Activated T-cell treated with anti-CD3 and anti-CD28 coated beads for 4 hours (primary cell): ENCODE measurements around the gene BEGAIN.

Experiments used
- DNase-seq: peaks from one replicate; pipeline ENCODE4 v3.0.0-alpha.2; 2020

BEGAIN gene

DNA sequence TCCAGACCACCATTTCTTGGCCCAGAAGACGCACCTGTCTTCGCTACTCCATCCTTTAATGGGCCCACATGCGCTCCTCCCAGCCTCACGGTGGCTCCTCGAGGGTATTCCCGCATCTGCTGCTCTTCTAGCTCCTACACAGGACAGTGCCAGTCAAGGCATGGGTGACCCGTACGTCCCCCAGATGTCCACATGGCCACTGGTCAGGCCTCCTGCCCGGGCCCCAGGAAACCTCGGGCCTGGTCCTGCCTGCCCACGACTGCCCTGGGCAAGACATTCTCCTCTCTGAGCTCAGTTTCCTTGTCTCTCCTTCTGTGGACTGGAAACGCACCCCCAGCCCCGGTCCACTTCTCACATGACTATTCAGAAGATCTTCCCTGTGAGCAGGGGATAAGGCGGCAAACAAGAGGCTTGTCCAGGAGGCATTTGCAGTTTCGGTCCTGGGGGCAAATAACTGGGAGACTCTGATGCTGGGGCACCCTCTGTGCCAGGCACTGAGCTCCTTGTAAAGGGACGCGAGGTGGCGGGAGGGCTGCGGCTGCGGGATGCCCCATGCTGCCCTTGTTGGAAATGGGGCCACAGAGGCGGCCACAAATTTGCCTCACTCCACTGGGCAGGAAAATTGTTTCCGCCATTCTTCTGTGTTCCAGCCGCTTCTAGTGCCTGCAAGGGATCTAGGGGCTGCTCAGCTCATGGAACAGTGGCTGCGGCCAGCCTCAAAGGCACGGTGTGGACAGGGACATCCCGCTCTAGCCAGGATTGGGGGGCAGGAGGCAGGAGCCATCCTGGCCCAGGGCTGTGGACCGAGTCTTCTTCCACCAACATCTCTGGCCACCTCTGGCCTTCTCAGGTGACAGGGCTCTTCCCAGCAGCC is 6.8 kb upstream of the BEGAIN start:
- no peak for DNase-seq

DNA sequence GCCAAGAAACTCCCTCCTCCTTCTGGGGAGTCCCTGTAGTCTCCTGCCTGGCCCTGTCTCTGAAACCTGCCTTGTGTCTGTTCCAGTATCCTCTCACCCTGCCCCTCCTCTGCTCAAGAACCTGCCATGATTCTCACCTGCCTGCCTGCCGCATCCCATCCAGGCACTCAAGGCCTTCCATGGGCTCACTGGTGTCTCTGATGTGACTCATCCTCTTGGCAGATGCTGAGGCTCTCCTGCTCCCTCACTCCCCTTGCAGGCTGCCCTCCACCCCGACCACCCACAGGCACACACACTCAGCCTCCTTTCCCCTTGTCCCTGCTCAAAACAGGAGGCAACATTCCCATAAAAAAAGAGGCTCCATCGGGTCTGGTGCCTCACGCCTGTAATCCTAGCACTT is 5.8 kb upstream of the BEGAIN start:
- DNase-seq, result no peak

DNA sequence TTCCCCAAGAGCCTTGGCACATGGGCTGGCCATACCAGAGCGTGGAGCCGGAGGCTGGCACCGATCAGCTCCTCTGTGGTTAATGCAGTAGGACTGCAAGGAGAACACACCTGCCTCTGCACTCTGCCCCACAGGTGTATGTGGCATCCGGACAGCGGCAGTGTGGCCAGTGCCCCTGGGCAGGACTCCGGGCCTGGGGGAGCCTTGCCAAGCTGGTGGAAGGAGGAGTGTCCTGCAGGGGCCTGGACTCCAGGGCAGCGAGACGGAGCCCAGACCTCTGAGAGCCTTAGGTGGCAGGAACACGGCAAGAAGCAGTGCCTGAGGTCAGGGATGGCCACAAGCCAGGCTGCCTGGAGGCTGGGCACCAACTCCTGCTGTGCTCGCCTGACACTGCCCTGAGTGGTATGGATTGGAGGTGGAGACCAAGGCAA is 5.3 kb upstream of the BEGAIN start:
- DNase-seq, result no peak

DNA sequence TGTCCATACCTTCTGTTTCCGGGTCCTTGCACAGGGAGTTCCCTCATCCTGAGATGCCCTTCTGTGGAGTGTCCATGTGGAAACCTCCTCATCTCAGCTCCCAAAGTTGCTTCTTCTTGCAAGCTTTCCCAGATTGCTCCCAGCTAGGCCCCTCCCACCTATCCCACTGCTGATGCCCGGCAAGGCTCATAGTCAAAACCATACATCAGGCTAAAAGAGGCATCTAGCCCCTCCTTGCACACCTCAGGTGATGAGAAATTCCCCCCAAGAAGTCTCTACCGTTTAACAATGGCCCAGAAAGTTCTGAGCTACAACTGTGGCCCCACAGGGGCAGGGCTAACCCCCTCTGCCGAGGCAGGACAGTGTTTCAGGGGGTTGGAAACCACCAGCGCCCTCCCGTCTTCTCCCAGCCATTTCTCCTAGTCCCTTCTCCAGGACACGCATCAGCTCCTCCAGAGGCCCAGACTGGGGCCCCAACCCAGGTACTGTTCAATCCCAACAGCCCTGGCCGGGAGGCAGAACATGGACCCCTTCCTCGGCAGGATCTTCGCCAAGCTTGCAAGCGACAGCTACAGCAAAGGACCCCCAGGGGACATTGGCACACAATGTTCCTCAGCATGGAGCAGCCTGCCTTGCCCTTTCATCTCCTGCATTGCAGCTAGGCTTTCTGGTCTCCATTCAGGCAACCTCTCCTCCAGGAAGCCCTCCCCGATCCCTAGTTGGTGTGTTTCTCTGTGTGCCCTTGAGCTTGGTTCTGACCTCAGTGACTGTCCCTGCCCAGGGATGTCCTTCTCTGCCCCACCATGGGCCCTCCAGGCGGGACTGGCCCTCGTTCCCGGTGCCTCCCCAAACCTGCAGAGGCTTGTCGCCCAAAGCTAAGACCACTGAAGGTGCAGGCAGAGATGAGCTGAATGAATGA is 4.5 kb upstream of the BEGAIN start:
- DNase-seq, result no peak

DNA sequence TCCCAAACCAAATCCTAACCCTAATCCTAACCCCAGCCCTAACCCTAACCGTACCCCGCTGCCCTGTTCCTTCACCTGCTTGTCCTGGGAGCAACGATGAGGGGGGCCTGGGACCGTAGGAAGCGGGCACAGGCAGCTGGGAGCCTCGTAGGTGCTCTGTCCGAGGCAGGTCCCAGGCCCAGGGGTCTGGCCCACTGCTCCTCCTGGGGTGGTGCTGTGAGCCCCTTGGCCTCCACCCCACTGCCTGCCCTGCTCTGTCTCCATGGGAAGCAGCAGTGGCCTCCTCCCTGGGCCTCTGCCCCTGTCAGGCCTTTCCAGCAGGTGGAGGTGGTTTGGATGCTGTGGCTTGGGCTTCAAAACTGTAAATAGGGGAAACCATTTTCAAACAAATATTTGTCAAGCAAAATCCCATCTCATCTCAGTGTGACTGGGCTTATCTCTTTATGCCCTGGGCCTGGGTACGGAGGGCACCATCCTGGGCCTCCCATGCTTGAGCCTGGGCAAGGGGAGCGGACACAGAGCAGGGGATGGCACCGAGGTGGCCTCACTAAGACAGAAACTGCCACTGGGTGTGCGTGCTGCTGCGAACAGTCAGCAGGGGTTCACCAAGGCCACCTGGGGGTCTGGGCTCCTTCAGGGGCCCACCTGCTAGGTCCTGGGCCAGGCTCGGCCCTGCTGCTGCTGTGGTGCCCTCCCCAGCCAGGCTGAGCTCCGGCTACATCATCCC is 3.7 kb upstream of the BEGAIN start:
- no peak for DNase-seq

DNA sequence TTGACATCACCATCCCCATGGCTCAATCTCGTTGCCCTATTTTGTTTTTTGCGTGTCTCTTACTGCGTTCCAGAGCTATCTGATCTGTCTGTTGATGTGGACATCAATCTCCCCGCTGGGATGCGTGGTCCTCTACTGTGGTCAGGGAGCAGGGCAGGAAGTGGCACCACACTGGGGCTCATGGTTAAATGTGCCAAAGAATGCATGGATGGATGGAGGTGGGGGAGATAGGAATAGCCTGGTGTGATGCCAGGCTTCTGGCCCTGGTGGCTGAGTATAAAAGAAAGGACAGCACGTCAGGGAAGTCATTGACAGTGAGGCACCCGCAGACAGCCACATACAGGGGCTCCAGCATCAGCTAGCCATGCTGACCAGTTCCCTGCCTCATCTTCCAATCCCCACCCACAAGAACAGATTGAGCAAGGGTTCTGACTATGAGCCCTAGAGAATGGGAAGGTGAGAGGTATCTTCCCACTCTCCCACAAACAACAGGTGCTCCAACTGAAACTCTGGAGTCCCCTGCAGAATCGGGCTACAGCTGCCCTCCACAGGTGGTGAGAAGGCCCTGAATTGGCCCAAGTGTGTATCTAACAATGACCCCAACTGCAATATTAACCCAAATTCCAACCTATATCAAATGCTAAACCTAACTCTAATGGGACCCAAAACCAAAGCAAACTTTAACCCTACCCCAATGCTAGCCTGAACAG is 2.7 kb upstream of the BEGAIN start:
- no peak for DNase-seq

DNA sequence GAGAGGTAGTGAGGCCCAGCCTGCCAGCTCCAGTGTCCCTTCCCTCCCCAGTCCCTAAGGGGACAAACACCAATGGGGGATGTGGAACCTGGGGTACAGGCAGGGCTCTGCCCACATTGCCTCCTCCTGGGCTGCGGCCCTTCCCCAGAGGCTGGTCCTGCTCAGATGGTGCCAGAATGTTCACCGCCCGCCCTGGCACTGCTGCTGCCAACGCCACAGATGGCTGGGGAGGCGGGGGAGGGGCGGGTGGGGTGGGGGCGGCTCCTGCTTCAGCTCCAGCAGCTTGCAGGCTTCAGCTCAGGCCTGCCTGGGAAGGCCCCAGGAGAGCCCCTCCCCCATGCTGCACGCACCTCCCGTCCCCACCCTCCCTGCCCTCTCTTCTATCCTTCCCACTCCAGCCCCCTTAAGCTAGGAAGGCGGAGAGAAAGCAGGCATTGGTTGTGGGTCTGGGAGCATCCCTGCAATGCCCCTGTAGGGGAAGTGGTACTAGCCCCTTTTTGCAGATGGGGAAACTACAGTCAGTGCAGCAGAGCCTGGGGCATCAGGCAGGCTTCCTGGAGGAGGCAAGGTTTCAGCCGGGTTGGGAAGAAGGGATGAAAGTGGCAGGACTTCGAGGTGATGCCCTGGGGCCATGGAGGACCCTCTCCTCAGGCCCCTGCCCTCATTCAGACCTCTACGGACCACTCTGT is 2.0 kb upstream of the BEGAIN start:
- DNase-seq, result no peak

DNA sequence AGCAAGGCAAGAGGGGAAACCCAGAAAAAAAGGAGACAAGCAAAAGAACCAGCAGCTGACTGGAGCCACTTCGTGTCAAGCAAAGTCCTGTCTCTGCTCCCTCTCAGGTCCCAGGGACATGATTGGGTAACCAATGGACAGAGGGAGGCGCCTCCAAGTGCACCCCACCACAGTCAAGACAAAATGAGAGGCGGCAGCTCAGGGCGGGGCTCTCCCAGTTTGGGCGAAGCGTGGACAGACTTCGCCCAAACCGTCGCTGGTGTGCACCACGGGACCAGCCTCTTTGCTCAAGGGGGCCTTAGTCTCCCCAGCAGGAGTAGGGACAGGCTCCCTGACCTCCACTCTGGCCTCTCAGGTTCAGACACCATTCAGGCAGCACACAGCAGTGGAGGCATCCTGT is 1.5 kb upstream of the BEGAIN start:
- no peak for DNase-seq

DNA sequence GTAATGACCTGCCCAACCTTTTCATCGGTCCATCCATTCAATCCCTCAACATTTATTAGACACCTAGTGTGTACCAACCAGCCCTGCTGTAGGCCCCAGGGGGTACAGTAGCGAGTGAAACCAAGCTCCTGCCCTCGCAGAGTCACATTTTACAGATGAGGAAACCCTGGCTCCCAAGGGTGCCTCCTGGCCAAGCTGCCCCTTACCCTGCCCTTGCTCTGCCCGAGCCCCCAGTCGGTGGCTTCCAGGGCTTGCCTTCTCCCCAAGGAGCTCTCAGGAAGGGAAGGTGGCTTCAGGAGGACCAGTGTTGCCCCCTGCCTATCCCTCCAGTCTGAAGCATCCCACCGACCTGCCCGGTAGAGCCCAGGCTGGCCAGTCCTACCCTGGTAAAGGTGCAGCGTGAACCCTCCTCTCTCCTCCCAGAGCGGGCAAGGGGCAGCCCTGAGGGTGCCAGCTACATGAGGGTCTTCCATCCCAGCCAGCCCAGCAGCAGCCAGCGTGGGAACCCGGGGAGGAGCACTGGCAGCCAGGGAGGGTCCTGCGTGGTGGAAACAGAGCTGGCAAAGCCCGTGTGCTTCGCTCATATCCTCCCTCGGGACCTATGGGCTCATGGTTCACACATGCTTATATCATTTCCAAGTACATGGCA is 670 bp upstream of the BEGAIN start:
- no peak for DNase-seq

DNA sequence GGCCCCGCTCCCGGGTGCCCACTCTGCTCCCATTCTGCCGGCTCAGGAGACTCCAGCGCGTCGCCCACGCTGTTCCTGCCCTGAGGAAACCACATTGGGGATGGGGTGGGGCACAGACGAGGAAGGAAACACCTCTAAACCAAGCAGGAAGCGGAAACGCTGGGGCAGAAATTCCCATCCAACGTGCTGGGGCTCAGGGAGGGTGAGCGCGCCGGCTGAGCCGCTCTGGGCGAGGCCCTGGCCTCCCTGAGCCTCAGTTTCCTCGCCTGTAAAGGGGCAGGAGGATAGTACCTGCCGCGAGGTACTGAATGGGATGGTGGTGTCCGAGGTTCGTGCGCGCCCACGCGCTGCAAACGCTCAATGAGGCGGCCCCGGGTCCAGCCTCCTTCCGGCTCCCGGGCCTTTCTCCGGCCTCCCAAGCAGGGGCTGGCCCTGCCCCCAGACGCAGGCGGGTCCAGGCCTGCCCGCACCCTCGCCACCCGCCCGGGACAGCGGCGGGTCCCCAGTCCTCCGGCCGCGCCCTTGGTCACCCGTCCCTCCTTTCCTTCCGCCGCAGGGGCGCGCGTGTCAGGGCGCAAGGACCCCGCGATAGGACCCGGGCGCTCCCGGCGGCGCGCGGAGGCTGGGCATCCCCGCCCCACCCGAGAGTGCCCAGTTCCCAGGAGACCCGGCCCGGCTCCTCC is 673 bp downstream of the BEGAIN start:
- DNase-seq, result no peak

DNA sequence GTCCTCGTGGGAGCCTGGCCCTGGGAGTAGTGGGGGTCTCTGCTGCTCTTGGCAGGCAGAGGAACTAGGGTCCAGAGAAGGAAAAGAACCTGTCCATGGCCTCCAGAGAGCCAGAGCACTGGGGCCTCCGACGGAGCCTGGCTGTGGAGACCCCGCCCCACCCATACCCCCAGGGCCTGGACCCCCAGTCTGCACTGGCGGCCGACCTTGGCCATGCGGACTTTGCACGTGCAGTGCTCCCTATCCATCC is 1.1 kb downstream of the BEGAIN start:
- DNase-seq, result no peak

DNA sequence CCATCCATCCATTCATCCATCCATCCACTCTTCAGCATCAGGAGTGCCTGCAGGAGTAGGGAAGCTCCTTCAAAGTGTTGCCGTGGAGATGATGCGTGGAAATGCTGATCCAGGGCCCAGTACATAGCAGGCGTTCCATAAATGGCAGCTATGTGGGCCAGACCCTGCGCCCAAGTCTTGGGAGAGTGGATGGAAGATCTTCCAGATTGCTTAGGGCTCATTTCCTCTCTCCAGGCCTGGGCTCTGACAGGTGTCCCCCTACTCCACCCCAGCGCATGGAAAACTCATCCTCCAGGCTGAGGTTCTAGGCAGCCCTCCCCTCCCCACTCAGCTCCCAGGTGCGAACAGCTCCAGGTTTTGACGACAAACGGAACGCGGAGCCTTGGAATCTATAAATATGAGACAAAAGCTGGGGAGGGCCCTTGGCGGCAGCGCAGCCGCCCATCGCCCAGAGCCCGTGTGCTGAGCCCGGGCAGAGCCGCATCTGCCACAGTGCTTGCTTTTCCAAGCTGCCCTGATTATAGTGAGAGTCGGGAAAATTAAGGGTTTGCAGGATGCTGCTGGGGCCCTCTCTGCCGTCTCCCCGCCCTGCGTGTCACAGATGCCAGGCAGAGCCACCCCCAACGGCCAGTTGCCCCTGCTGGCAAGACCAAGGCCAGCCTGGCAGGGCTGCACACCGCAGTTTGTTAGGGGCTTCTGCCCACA is 1.6 kb downstream of the BEGAIN start:
- no peak for DNase-seq

DNA sequence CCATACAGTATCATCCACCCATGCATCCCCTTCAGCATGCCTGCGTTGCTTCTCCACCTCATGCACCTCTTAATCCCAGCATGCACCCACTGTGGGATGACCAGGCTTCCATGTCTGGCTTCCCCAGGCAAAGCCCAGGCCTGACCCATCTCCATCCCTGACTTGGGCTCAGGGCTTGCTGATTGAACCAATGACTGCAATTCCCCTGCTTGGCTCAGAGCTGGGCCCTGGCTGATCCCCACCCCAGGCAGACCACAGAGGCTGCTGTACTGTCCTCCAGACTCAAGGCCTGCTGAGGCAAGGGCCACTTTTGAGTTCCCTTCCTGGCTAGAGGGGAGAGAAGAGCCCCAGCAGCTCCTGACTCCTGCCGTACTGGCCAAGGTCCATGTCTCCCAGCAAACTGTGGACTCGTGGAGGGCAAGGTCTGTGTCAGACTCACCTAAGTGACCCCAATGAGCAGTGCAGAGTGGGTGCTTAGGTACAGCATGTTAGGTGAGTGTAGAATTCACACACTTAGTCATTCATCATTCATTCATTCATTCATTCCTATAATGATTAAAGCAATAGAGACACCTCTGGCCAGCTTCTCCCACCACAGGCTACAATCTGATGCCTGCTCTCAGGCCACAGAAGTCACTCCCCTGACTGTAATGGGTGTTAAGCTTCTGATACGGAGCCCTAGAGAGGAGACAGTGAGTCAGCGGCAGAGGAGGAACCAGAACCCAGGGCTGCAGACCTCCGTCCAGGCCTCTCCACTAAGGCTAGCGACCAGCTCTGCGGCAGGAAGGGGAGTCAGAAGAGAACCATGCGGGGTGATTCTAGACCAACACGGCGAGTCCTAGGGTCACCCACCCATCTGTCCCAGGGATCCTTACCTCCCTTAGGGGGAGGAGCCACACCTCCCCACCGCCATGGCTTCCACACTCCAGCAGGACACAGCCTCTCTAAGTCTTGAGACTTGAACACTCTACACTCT is 2.9 kb downstream of the BEGAIN start:
- no peak for DNase-seq

DNA sequence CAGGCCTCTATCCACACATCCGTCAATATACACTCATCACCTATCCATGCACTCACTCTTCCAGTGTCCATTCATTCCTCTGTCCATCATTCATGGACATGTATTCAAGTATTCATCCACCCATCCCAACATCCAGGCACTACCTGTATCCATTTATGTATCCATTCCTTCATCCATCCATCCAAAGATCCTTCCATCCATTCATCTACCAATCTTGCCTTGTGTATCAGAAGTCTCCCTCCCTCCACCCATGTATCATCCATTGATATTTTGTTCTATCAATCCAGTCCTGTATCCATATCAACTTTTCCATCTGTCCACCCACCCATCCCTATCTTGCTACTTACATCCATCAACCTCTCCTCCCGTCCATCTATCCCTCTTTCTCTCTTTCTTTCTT is 4.0 kb downstream of the BEGAIN start:
- DNase-seq, result no peak

DNA sequence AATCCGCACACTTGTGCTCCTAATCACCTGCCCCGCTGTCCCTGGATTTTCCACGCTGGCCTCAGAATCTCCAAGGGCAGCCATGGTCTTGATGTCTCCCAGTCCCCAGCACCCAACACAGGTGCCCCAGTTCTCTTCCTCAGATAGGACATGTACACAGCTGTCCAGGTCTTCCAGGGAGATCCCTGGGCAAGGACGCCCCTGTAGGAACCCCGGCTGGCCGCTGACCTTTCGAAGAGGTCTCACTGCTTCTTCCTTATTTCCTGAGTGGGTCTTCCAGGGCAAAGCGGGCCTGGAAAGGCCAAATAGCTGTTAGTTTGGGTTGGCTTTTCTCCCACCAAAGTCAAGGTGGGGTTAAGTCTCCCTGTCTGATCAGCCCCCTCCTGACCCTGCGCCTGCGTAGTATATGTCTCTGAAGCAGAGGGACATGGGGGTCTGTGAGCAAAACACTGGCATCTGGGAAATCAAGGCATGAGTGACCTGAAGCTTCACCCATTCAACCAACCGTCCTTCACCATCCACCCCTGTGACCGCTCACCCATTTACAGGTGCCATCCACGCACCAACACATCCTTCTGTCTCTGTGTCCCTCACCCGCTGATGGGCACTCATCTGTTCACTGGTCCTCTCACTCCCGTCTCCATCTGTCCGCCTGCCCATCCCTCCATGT is 4.6 kb downstream of the BEGAIN start:
- DNase-seq, result no peak

DNA sequence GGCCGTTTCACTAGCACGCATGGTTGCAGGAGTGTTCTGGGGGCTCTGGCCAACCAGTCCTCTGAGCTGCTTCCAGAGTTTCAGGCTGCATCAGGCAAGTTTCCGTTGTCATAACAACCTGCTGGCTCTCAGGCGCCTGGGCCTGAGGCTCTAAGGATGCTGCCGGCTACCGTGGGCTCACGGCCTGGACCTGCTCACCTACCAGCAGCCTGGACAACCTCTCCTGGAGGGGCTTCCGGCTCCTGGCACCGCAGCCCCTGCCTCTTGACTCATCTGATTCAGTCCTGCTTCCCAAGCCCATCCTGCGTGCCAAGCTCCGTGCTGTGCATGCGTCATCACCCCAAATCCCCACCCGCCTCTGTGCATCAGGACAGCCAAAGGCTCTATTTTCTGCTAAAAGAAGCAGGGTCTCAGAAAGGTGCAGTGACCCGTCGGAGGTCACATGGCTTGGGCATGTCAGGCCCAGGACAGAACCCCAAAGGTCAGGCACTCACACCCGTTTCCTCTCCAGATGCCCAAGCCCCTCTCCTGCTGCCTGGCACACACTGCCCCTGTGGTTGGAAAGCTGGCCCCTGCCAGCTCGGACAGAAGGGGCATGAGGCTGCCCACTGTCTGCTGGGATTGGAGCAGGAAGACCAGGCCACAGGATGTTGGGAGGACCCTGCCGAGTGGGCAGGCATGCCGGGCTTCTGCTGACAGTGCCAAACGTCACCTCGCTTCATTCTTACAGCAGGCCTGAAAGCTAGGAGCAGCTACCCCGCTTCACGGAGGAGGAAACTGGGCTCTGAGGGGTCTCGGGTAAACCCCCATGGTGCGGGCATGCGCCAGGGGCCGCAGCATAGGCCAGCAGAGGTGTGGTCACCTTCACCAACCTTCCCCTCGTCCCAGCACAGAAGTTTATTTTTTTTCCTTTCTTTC is 5.7 kb downstream of the BEGAIN start:
- no peak for DNase-seq
